PC-9 (cell line): ENCODE measurements around the gene TXNRD1. TPM values are rescaled to one million over a fixed set of nuclear protein-coding genes. Genes with fewer than 3 reads are reported as not detected.
A peak's percentile ranks its signal among the peaks of the same experiment; 100 is the strongest.

Source experiments
- BruUV-seq: library from RNA; stranded (reverse); fragments of 400-500 nt; replicated peaks from 2 replicates; lab custom pipeline; 2021; lab: Mats Ljungman, UMichigan
- CTCF ChIA-PET: fragments of 300-600 bp; sonication (Branson Sonifier 250); formaldehyde crosslinking; loops from one replicate; lab custom pipeline; 2022; ENCODE audit warnings: antibody characterized with exemption; lab: Charles Lee
- POLR2A ChIA-PET: fragments of 300-600 bp; sonication (Branson Sonifier 250); formaldehyde crosslinking; loops from one replicate; lab custom pipeline; 2022; ENCODE audit warnings: antibody characterized with exemption; ENCODE audit not compliant: unreplicated experiment; lab: Charles Lee
- DNase-seq, 2 experiments: peaks; one replicate each; pipeline versions ENCODE4 v3.0.0 to v3.0.0-alpha.2; 2015 to 2022; ENCODE audit warnings: mixed read lengths in 1 of 2
- H2AFZ ChIP-seq: fragments of 200-600 bp; sonication (generic); 2 replicates; pipeline ENCODE4 v1.8.1; 2017; ENCODE audit warnings: antibody characterized with exemption
- H3F3A ChIP-seq: fragments of 200-600 bp; sonication (generic); 2 replicates; pipeline ENCODE4 v1.8.1; 2017; ENCODE audit warnings: antibody characterized with exemption, mild to moderate bottlenecking, low read depth; ENCODE audit not compliant: insufficient read depth
- H3K27ac ChIP-seq: fragments of 200-600 bp; sonication (generic); 2 replicates; pipeline ENCODE4 v1.6.1; 2016; ENCODE audit warnings: mixed run types
- H3K27me3 ChIP-seq: fragments of 200-600 bp; sonication (generic); 2 replicates; pipeline ENCODE4 v1.6.1; 2016; ENCODE audit warnings: low read depth, mixed run types; ENCODE audit not compliant: insufficient read depth
- H3K36me3 ChIP-seq: fragments of 200-600 bp; sonication (generic); 2 replicates; pipeline ENCODE4 v1.6.1; 2016; ENCODE audit warnings: low read depth, mixed run types
- H3K4me1 ChIP-seq: fragments of 200-600 bp; sonication (generic); replicated peaks from 2 replicates; pipeline ENCODE4 v1.6.1; 2016; ENCODE audit warnings: mixed run types; ENCODE audit not compliant: insufficient read depth
- H3K4me2 ChIP-seq: fragments of 200-600 bp; sonication (generic); 2 replicates; pipeline ENCODE4 v1.6.1; 2017; ENCODE audit warnings: mixed run types
- H3K4me3 ChIP-seq: fragments of 200-600 bp; sonication (generic); 2 replicates; pipeline ENCODE4 v1.6.1; 2016; ENCODE audit warnings: mixed run types
- H3K79me2 ChIP-seq: fragments of 200-600 bp; sonication (generic); 2 replicates; pipeline ENCODE4 v1.6.1; 2017; ENCODE audit warnings: low read depth, mixed run types
- H3K9me2 ChIP-seq: fragments of 200-600 bp; sonication (generic); 2 replicates; pipeline ENCODE4 v1.8.1; 2017; ENCODE audit warnings: mild to moderate bottlenecking; ENCODE audit not compliant: insufficient read depth
- H3K9me3 ChIP-seq: fragments of 200-600 bp; sonication (generic); 2 replicates; pipeline ENCODE4 v1.8.1; 2016; ENCODE audit warnings: low read depth; ENCODE audit not compliant: insufficient read depth
- H4K20me1 ChIP-seq: fragments of 200-600 bp; sonication (generic); 2 replicates; pipeline ENCODE4 v1.8.1; 2017; ENCODE audit not compliant: insufficient read depth
- EZH2 ChIP-seq: fragments of 200-600 bp; sonication (generic); IDR thresholded peaks from 2 replicates; pipeline ENCODE4 v1.8.0; 2017; ENCODE audit warnings: antibody characterized with exemption, low read depth
- intact Hi-C: fragments of 100-400 bp; cut with micrococcal nuclease; formaldehyde crosslinking; loops from one replicate; pipeline ENCODE4 v1.10.0; 2022; ENCODE audit not compliant: unreplicated experiment
- total RNA-seq: library from RNA; stranded (reverse); gene quantifications from 2 replicates; pipeline ENCODE4 v1.2.3, GENCODE V29; 2021
- TF ChIP-seq, protein P1 (sequence below): fragments of 200-600 bp; sonication (generic); conservative IDR thresholded peaks from 2 replicates; pipeline ENCODE4 v1.6.1; 2017; ENCODE audit warnings: mixed run types, antibody characterized with exemption, mild to moderate bottlenecking, moderate library complexity

Gene TXNRD1
- total RNA-seq, 1 experiment from 2014 or later = 1,250 TPM

DNA sequence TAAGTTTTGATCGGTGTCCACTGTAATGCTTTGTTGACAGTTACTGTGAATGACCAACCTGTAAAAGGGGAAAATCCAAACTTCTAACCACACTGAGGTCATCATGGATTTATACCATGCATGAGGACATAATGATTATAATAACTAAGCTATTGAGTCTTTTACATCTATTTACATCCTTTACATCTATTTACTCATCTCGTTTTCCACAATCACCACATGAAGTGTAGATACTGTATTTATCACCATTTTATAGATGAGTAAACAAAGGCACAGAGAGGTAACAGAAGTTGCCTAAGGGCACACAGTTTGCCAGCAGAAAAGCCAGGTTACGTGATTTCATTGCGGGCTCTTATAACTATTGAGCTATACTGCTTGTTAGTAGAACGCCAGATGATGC is 60.1 kb downstream of the TXNRD1 start:
- TF ChIP-seq EZH2 = no peak
- TF ChIP-seq, protein P1, sequence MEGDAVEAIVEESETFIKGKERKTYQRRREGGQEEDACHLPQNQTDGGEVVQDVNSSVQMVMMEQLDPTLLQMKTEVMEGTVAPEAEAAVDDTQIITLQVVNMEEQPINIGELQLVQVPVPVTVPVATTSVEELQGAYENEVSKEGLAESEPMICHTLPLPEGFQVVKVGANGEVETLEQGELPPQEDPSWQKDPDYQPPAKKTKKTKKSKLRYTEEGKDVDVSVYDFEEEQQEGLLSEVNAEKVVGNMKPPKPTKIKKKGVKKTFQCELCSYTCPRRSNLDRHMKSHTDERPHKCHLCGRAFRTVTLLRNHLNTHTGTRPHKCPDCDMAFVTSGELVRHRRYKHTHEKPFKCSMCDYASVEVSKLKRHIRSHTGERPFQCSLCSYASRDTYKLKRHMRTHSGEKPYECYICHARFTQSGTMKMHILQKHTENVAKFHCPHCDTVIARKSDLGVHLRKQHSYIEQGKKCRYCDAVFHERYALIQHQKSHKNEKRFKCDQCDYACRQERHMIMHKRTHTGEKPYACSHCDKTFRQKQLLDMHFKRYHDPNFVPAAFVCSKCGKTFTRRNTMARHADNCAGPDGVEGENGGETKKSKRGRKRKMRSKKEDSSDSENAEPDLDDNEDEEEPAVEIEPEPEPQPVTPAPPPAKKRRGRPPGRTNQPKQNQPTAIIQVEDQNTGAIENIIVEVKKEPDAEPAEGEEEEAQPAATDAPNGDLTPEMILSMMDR = no peak
- ChIA-PET POLR2A (interaction anchor here (0.6 to 3.5 kb wide), 4 partner anchors 9 to 20 kb away, joined by 3 to 41 read pairs (median 6); no protein-coding TSS in a partner anchor), CTCF (interaction anchor here (0.9 kb wide), 1 partner anchor 11 kb away, joined by 5 read pairs; no protein-coding TSS in a partner anchor)
- H3K4me3 ChIP-seq = peak overlapping the region; percentile 59; the same call in 1 of the 2 replicates
- H3K4me1 ChIP-seq = peaks cover 68% of the 10 kb centered on the region
- H2AFZ ChIP-seq = no peak overlapping the region
- intact Hi-C loops = no loop called here
- DNase-seq = no peak
- no peaks in the 10 kb centered on the region for H3K9me2 ChIP-seq
- peaks cover 84% of the 10 kb centered on the region for H3F3A ChIP-seq
- no peaks in the 10 kb centered on the region for H3K9me3 ChIP-seq
- peak overlapping the region; percentile 85 for H3K4me2 ChIP-seq
- BruUV-seq = no TSS peak
- H4K20me1 ChIP-seq = no peaks in the 10 kb centered on the region
- H3K36me3 ChIP-seq = peaks cover 10% of the 10 kb centered on the region
- H3K27me3 ChIP-seq = no peaks in the 10 kb centered on the region
- peaks cover 64% of the 10 kb centered on the region for H3K79me2 ChIP-seq
- H3K27ac ChIP-seq = peak overlapping the region; percentile 99

DNA sequence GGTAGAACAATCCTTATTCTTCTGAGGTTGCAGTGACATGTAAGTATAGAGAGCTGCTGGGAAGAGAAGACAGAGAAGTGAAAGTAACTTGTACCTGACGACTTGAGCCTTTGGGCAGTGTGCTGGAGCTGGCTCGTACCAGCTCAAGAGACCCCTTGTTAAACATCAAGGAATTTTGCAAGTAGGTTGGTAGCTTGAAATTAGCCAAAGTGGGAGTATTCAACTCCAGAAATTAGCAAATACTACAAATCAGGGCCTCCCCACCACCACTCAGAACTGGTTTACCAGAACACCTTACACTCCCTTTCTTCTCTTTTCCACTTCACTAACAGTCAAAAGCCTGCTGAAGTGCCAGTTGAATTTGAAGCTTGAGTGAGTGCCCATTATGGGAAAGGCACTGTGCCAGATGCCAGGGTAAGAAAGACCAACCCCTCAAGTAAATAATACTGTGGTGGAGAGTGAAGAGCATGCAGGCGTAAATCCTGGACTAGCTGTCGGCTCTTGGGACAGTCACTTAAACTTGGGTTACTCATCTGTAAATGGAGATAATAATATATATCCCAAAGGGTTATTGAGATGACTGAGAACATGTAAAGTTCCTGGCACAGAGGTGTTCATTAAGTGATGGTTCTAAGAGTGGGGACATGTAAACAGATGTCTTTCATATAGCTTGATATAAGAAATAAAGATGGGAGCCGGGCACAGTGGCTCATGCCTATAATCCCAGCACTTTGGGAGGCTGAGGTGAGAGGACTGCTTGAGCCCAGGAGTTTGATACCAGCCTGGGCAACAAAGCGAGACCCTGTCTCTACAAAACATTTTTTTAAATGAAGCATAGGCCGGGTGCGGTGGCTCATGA is 60.9 kb downstream of the TXNRD1 start:
- Histone ChIP-seq H3K27me3 (no peaks in the 10 kb centered on the region), H4K20me1 (no peaks in the 10 kb centered on the region), H3K9me2 (no peaks in the 10 kb centered on the region), H2AFZ (no peak overlapping the region), H3K36me3 (peaks cover 10% of the 10 kb centered on the region), H3K4me1 (peaks cover 75% of the 10 kb centered on the region), H3K9me3 (no peaks in the 10 kb centered on the region), H3K4me2 (peak overlapping the region; percentile 85), H3F3A (peaks cover 87% of the 10 kb centered on the region), H3K4me3 (peak overlapping the region; percentile 59; the same call in 1 of the 2 replicates), H3K27ac (peak overlapping the region; percentile 99), H3K79me2 (peaks cover 64% of the 10 kb centered on the region)
- DNase-seq = peak in 1 of 2 experiments; percentile 90
- ChIA-PET CTCF (interaction anchor here (0.6 to 1.0 kb wide), 3 partner anchors 10 to 56 kb away, joined by 3 to 7 read pairs (median 5); no protein-coding TSS in a partner anchor), POLR2A (interaction anchor here (0.6 to 3.5 kb wide), 8 partner anchors 9 to 75 kb away, joined by 3 to 41 read pairs (median 7); no protein-coding TSS in a partner anchor)
- BruUV-seq = no TSS peak
- intact Hi-C loops = loop anchor here (1.0 kb wide), 1 partner anchor 10 kb away; no protein-coding TSS in a partner anchor
- TF ChIP-seq, protein P1 = no peak
- TF ChIP-seq EZH2 = no peak

GRCh38 chr12:104279164-104279563 is 63.6 kb downstream of the TXNRD1 start:
- H3K4me3 ChIP-seq = peak overlapping the region; percentile 59
- H3K27me3 ChIP-seq = no peaks in the 10 kb centered on the region
- no peak overlapping the region for H2AFZ ChIP-seq
- H3K4me2 ChIP-seq = peak overlapping the region; percentile 85
- intact Hi-C loops = no loop called here
- no TSS peak for BruUV-seq
- H3K79me2 ChIP-seq = peaks cover 73% of the 10 kb centered on the region
- TF ChIP-seq EZH2 = no peak
- TF ChIP-seq, protein P1 = no peak
- ChIA-PET POLR2A (interaction anchor here (0.9 to 1.1 kb wide), 2 partner anchors 9 to 474 kb away, joined by 3 to 5 read pairs; no protein-coding TSS in a partner anchor), CTCF (no interaction called here)
- no peaks in the 10 kb centered on the region for H3K9me2 ChIP-seq
- peak overlapping the region; percentile 99 for H3K27ac ChIP-seq
- no peaks in the 10 kb centered on the region for H4K20me1 ChIP-seq
- peak in 1 of 2 experiments; percentile 54 for DNase-seq
- no peaks in the 10 kb centered on the region for H3K9me3 ChIP-seq
- peaks cover 91% of the 10 kb centered on the region for H3F3A ChIP-seq
- no peaks in the 10 kb centered on the region for H3K36me3 ChIP-seq
- H3K4me1 ChIP-seq = peaks cover 96% of the 10 kb centered on the region
